ENCODE data around the gene CADPS.

DNA sequence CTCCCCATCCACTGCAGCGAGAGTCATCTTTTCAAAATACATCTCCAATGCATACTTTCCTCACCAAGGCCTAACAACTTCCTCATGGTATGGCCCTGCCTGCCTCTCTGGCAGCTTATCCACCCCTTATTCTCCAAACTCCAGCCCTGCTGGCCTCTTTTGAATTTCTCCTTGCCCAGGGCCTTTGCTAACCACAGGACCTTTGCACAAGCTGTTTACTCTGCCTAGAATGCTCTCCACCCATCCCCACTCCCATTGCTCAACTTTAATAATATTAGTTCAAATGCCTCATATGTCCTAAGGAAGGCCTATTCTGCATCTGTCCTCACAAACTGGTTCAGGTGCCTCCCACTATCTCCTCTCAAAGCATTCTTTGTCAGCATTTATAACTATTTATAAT lies 230.7 kb downstream of the CADPS start:
- no peak for TF ChIP-seq CTCF (IDR thresholded peaks at IDR 0.05)
- no peak for TF ChIP-seq POLR2AphosphoS5 (IDR thresholded peaks at IDR 0.05)
- TF ChIP-seq POLR2A (IDR thresholded peaks at IDR 0.05; ENCODE audit: low read depth): no peak
